Activated CD4-positive, alpha-beta T cell treated with anti-CD3 and anti-CD28 coated beads for 24 hours (primary cell): ENCODE results near the gene CABP2.
A peak's percentile ranks its signal among the peaks of the same experiment; 100 is the strongest.
"Not testable (repeated sequence)": the region's sequence is repeated elsewhere in the genome, so short reads cannot be mapped to it uniquely, and the experiment has no call there.

Source experiments
- DNase-seq, 2 donors: peaks; one replicate each; pipeline ENCODE4 v3.0.0-alpha.2; 2020; ENCODE audit warnings: low read depth in 2 of 2

CABP2 gene

GRCh38 chr11:67538823-67539505 lies 15.7 kb upstream of the CABP2 start:
- DNase-seq = no peak

- no peak for DNase-seq
Measured at GRCh38 chr11:67538306-67538705, 15.1 kb upstream of the CABP2 start.

GRCh38 chr11:67535561-67535960 lies 12.3 kb upstream of the CABP2 start:
- DNase-seq = no peak

- DNase-seq = no peak
Measured at GRCh38 chr11:67534070-67534679, 10.9 kb upstream of the CABP2 start.

GRCh38 chr11:67532889-67533288 lies 9.6 kb upstream of the CABP2 start:
- no peak for DNase-seq

- DNase-seq = no peak
Measured at GRCh38 chr11:67530282-67530592, 7.0 kb upstream of the CABP2 start.

GRCh38 chr11:67528376-67528775 lies 5.1 kb upstream of the CABP2 start:
- no peak for DNase-seq

GRCh38 chr11:67525275-67525976 lies 2.2 kb upstream of the CABP2 start:
- no peak for DNase-seq

GRCh38 chr11:67524480-67524808 lies 1.2 kb upstream of the CABP2 start:
- no peak for DNase-seq

GRCh38 chr11:67523556-67524479 lies 572 bp upstream of the CABP2 start:
- DNase-seq = no peak

- no peak for DNase-seq
Measured at GRCh38 chr11:67522338-67522737, 908 bp downstream of the CABP2 start.

- DNase-seq = no peak
Measured at GRCh38 chr11:67521924-67522323, 1.3 kb downstream of the CABP2 start.

GRCh38 chr11:67520856-67521824 lies 2.1 kb downstream of the CABP2 start:
- no peak for DNase-seq

- no peak for DNase-seq
Measured at GRCh38 chr11:67519726-67520125, 3.5 kb downstream of the CABP2 start.

- DNase-seq = no peak
Measured at GRCh38 chr11:67517784-67518552, 5.3 kb downstream of the CABP2 start.

GRCh38 chr11:67516806-67517205 lies 6.4 kb downstream of the CABP2 start:
- DNase-seq = no peak

- DNase-seq = no peak
Measured at GRCh38 chr11:67514116-67514515, 9.1 kb downstream of the CABP2 start.

- DNase-seq = not testable (repeated sequence)
Measured at GRCh38 chr11:67511558-67511957, 11.7 kb downstream of the CABP2 start.

GRCh38 chr11:67510023-67510345 lies 13.3 kb downstream of the CABP2 start:
- no peak for DNase-seq

GRCh38 chr11:67508486-67509121 lies 14.6 kb downstream of the CABP2 start:
- DNase-seq = peak; percentile 99
